HG03196 (cell line): Measurements from ENCODE around the gene SPECC1L.
"Not testable (repeated sequence)": the region's sequence is repeated elsewhere in the genome, so short reads cannot be mapped to it uniquely, and the experiment has no call there.

Experiments used
- ATAC-seq: cut with Tn5 transposase; IDR thresholded peaks from one replicate; pipeline ENCODE4 v1.9.1; 2021; ENCODE audit not compliant: unreplicated experiment

The SPECC1L gene

DNA sequence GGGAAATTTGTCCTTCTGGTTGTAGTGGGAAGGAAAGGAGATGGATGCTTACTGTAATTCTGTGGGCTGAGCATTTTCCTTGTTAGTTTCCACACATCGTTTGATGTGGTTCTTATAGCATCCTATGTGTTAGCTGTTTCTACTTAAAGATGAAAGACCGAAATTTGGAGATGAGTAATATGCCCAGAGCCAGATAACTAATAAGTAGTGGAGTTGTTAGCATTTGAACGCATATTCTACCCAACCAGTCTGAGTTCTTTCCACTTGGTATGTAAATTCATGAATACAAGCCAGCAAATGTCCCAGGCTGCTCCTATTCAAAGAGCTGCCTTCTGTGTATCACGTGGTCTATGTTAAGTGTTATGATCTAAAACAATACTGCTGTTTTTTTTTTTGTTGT lies 14.6 kb downstream of the SPECC1L start:
- no peak for ATAC-seq

DNA sequence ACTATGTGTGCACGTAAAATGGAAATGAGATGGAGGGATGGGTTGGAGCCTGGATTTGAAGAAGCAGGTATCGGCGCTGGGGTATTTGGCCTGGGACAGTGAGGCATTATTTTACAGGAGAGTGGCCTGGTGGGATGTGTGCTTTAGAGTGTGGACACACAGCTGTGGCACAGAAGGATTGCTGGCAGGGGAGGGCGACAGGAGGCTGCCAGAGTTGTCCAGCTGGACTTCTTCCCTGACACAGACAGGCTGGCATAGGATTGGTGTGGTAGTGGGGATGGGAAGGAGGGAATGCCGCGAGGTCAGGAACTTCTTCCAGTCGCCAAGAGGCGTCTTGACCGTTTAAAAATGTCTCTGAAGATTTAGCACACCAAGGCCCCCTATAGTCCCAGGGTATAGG lies 16.6 kb downstream of the SPECC1L start:
- not testable (repeated sequence) for ATAC-seq

DNA sequence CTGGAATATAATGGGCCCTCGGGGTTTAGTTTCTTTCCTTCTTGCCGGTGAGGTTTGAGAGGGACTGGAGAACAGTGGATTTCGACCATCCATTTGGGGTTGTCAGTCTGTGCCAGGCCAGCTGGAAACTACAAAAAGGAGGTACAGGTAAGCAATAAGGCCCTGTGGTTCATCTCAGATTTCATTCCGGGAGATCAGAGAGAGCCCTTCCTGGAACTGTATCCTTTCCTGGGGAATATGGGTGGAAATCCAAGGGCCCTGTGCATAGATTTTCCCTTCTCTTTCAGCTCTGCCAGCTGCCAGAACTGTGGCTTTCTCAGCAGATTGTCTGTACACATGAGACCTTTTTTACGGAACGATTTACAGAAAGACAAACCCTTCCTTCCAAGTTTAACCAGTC lies 17.2 kb downstream of the SPECC1L start:
- not testable (repeated sequence) for ATAC-seq

DNA sequence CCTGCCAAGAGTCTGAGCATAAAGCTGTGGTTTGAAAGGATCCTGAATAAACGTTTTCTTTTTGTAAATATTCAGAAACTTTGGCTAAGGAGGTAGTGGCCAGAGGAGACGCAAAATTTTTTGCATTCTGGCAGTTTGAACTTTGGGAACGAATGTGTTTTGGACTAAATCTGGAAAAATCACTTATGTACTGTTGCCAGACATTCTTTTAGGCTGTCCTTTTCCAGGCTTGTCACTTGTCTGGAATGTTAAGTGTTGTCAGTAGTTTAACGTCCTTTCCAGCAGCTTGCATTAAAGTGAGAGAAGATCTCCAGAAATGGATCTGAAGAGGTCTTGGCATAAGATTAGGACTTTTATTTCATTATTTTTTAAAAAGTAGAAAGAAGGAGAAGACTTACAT lies 18.5 kb downstream of the SPECC1L start:
- ATAC-seq: no peak

DNA sequence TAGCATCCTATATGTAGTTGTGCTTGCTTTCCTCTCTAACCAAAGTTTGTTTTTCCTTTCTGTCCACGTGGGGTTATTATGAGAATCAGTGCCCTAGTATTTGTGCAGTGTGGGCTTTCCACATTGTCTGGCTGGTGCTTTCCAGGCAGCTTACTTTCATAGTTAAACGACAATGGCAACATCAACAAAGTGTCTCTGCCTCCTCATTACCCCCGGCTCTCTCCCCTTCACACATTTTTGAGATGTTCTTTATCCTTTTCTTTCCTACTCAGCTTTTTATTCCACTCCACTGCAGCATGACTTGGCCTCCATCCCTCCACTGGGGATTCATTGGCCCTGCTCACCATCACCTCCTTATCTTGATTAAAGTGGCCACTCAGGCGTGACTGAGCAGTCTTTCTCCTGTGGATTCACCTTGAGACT lies 19.1 kb downstream of the SPECC1L start:
- no peak for ATAC-seq

DNA sequence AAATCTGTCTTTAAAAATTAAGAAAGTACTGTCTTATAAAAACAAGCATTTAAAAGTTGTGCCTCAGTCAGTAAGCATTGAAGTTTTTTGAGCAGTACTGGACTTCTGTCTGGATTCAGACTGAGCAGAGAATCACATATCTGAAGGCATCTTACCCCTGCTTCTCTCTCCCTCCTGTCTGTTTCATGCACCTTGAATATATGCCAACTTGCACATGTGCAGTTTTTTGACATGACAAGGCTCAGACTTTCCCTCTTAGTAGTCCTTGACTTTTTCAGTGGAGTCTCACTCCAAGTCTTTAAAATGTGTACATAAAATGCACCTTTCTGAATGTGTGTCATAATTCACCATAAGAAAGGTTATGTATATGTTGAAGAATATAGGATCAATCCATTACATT lies 19.8 kb downstream of the SPECC1L start:
- no peak for ATAC-seq

DNA sequence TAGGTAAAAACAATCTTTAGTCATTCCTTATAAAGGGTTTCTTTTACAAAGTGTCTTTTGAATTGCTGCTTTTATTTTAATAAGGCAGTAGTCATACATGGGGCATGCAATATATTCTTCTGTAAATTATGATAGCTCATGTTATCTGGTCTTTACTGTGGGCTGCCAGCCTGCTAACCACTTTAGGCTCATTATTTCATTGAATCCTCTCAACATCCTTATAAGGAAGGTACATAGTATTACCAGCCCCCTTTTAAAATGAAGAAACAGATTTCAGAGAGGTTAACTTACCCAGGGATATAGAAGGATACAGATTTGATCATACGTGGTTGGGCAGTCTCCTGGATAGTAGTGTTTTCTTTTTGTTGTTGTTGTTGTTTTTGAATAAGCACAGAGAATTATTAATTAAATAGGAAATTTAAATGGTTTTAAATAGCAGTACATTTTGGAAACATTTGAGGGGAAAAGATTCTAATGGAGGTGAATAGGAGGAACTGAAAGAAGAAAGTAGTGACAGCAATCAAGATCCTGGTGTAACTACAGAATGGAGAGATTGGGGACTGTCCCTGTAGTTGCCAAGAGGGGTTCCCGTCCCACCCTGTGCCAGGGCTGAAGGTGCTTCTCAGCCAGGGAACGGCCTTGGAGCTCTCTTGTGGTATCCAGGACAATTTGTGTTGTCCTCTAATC lies 21.0 kb downstream of the SPECC1L start:
- no peak for ATAC-seq

DNA sequence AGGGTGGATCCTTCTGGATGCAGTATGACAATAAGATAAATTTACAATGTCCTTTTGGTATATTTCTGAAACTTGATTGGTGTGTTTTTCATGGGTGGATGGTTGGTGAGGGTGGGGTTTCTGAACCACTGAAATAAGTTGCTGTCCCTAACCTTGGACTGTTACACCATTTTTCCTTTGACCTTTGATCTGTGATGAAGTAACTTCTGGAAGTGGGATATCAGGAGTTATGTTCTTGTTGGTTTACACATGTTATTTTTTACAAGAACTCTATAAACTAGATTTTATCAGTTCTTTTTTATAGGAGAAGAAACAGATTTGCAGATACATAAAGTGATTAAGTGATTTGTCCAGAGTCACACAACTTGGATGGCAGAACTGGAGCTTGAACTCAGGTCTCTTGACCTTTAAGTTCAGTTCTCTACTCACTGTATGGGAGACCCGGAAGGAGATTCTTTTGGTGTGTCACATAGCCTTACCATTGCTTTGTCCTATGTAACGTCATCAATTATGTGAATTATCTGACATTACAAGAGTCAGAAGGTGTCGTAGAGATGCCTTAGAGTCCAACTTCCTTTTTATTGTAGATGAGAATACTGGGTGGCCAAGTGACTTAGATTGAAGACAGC lies 21.7 kb downstream of the SPECC1L start:
- ATAC-seq: not testable (repeated sequence)

DNA sequence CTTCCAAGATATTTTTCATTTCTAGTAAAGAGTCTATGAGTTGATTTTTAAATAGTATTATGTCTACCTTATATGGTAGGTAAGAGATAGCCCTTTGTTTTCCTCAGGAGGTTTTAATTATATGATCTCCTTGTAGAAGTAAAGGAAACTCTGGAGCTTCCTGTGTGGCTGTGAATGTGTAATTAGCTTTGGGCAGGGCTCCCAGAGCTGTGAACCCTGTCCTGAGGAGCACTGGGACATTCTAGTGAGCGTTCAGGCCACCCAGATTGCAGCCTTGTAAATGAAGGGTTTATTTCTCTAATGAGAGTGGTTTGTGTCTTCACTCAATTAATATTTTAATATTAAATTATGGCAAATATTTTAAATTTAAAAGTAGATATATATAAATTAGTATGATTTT lies 24.3 kb downstream of the SPECC1L start:
- not testable (repeated sequence) for ATAC-seq

DNA sequence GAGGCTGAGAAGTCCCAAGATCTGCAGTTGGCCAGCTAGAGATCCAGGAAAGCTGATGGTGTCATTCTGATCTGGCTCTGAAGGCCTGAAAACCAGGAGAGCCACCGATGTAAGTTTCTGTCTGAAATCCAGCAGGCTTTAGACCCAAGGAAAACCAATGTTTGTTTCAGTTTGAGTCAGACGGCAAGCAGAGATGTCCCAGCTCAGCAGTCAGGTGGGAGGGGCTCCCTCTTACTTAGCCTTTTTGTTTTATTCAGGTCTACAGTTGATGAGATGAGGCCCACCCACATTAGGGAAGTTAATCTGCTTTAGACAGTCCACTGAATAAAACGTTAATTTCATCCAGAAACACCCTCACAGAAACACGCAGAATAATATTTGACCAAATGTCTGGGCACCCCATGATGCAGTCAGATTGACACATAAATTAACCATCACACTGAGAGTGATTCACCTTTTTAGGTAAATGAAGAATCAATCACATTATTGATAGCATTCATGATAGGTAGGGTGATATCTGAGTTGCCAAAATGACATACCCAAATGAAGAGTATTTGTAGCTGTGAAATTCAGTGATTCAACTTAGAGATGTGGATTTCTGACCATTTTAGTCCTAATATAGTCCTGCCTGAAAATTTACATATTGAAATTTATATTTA lies 28.0 kb downstream of the SPECC1L start:
- not testable (repeated sequence) for ATAC-seq

DNA sequence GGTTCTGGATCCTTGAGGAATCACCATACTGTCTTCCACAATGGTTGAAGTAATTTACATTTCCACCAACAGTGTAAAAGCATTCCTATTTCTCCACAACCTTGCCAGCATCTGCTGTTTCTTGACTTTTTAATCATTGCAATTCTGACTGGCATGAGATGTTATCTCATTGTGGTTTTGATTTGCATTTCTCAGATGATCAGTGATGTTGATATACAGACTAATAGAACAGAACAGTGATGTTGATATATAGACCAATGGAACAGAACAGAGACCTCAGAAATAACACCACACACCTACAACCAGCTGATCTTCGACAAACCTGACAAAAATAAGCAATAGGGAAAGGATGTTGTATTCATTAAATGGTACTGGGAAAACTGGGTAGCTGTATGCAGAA lies 29.9 kb downstream of the SPECC1L start:
- not testable (repeated sequence) for ATAC-seq

DNA sequence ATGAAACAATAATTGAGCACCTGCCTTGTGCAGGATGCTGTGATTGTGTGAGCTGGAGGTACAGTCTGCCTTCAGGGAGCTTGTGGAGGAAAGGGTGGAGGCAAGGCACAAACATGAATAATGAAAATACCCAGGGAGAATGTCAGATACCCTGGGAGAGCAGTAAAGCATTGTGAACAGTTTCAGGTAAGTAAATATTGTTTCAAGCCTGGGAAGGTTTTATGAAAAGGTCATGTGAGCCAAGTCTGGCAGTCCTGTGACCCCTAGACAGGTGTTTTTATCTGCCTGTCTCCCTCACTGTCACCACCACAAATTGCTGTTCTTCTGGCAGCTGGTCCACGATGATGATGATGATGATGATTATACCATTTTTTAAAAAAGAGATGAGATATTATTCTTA lies 32.0 kb downstream of the SPECC1L start:
- no peak for ATAC-seq

DNA sequence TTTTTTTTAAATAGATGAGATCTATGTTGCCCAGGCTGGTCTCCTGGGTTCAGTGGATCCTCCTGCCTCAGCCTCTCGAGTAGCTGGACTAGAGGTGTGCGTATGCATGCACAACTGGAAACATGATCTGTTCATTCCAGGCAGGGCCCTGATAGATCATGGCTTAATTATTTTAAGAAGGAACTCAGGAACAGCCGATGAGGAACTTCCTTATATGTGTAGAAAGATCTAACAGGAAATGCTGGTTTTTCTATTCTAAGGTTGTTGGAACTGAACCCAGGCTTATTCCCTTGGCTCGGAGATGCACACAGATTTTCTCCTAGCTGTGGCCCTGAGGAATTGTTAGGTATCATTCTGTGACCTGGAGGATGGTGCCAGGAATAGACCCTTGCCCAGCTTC lies 32.4 kb downstream of the SPECC1L start:
- ATAC-seq: no peak

DNA sequence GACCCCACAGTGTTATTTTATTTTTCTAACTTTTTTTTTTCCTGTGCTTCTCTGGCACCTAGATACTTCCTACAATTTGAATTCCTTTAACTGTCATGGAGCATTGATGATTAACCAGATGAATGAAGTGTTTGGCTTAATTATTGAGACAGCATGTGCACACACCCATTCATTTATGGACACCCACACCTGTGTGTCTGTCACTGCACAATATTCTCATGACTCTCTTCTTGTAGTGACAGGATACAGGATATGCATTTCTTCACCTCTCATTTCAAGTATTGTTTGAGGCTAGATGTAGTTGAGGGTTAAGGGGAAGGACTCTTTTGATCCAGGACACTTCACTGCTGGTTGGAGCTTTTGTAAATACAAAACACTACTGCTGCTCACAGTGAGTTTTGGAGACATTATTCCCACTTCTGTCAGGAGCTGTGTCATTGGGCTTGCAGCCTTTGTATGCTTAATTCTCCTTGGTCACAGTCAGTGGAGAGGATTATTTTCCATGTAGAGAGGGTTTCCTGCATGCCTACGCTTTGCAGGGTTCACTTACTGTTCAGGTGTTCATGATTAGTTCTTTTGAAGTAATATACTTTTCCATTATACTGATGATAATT lies 33.5 kb downstream of the SPECC1L start:
- no peak for ATAC-seq

DNA sequence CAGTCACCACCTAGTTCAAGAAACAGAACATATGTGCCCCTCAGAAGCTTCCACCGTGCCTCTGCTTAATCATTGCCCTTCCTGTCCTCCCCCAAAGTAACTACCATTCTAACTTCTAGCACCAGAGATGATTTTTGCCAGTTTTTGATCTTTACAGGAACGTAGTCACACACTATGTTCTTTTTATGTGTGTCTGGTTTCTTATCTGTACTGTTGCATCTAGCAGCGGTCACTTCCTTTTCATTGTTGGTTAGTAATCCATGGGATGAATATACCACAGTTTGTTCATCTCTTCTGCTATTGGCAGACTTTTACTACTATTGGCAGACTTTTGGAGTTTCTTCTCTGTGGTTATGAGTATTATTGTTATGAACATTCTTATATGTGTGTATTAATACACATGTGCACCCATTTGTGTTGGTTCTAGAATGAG lies 34.6 kb downstream of the SPECC1L start:
- no peak for ATAC-seq

DNA sequence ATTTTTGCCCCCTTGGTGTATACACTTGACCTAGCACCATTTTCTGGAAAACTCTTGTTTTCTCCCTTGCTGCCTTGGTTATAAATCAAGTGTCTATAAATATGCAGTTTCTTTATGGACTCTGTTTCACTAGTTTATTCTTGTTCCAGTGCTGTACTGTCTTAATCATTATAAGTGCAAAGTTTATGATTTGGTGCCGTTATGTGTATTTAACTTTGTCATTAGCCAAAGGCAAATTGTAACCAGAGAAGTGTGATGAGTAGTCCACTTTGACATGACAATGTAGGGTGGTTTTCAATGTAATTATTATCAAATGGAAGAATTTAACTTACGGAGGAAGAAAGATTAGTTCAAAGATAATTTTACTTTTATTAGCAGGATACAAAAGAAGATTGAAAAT lies 40.3 kb downstream of the SPECC1L start:
- no peak for ATAC-seq

DNA sequence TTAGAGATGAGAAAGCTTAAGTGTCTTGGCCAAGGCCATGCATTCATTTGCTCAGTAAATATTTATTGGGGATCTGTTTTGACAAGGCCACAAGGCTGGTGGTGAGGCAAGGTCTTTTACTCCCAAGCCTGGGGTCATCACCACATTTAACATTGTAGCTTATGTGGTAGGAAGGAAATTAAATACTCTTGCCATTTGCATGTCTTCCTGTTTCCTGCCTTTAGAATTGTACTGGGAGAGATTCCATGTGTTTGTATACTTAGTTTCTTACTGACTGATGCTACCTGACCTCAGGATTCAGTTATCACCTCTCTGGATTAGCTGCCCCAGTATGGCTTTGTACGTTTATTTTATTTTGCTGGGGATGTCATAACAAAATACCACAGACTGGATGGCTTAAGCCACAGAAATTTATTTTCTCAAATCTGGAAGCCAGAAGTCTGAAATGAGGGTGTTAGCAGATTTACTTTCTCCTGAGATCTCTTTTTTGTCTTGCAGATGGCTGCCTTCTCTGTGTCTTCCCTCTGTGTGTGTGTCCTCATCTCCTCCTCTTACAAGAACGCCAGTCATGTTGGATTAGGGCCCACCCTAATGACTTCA lies 44.8 kb downstream of the SPECC1L start:
- ATAC-seq: no peak

DNA sequence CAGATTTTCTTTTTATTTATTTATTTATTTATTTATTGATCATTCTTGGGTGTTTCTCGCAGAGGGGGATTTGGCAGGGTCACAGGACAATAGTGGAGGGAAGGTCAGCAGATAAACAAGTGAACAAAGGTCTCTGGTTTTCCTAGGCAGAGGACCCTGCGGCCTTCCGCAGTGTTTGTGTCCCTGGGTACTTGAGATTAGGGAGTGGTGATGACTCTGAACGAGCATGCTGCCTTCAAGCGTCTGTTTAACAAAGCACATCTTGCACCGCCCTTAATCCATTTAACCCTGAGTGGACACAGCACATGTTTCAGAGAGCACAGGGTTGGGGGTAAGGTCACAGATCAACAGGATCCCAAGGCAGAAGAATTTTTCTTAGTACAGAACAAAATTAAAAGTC lies 45.6 kb downstream of the SPECC1L start:
- ATAC-seq: not testable (repeated sequence)

DNA sequence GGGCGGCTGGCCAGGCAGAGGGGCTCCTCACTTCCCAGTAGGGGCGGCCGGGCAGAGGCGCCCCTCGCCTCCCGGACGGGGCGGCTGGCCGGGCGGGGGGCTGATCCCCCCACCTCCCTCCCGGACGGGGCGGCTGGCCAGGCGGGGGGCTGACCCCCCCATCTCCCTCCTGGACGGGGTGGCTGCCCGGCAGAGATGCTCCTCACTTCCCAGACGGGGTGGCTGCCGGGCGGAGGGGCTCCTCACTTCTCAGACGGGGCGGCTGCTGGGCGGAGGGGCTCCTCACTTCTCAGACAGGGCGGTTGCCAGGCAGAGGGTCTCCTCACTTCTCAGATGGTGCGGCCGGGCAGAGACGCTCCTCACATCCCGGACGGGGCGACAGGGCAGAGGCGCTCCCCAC lies 46.9 kb downstream of the SPECC1L start:
- not testable (repeated sequence) for ATAC-seq

DNA sequence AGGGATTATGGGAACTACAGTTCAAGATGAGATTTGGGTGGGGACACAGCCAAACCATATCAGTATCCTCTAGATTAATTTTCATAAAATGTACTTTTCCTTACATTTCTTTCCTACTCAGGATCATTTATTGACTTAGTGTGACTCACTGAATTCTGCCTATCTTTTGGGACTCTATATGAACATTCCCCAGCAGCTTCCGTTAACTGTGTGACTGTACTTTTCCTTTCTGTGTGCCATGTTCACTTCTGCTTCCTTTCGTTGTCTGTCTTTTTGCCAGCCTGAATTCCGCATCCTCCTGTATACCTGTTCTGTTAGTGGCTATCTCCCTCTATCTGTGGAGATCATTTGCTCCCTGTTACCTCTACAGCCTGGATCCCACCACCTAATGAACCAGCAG lies 48.8 kb downstream of the SPECC1L start:
- no peak for ATAC-seq

DNA sequence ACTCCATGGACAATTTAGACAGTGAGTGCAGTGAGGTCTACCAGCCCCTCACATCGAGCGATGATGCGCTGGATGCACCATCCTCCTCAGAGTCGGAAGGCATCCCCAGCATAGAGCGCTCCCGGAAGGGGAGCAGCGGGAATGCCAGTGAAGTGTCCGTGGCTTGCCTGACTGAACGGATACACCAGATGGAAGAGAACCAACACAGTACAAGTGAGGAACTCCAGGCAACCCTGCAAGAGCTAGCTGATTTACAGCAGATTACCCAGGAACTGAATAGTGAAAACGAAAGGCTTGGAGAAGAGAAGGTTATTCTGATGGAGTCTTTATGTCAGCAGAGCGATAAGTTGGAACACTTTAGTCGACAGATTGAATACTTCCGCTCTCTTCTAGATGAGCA lies 51.4 kb downstream of the SPECC1L start:
- ATAC-seq: no peak
